ENCODE data around the gene EFCAB13. TPM values are rescaled to one million over a fixed set of nuclear protein-coding genes. Genes with fewer than 3 reads are reported as not detected.

The EFCAB13 gene
- total and polyA plus RNA-seq, 2 of the 4 experiments (the other 2 are of a cell fraction) = 0.77 to 1.4 TPM

DNA sequence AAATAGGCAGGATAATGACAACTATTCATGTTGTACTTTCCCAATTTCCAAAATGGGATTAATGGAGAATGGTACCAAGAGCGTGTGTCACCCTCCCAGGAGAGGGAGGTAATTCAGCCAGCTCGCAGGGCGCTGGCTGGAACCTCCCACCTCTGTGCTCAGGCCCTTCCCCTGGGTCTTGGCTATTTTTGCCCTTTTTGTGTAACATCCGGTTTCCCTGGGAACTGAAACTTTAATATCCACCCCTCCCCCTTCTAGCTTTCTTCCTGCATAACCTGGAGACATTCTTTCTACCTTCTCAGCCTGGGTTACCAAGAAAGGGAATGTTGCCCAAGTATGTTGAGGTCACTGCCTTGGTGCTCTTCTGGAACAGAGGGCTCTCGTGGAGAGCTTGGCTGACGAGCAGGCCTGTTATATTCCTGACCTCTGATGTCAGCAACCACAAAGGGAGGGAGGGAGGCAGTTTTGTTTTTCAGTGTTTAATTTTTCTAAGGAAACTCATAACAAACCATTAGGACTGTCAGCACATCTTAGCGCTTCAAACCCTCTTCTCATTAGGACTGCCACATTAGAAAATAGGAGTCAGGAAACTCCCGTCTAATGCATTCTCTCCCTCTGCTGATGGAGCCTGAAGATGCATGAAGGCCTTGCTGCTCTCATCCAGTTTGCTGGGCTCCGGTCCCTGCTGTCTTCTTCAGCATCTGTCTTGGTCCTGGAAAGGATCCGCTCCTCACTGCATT lies 44.5 kb upstream of the EFCAB13 start:
- Histone ChIP-seq H4K5ac (ENCODE audit: low read depth, low read length) (peak overlapping the region; percentile 95), H3K27ac (ENCODE audit: insufficient read depth, low read length) (peak overlapping the region; percentile 84), H3K27me3 (ENCODE audit: control insufficient read depth, insufficient read depth, low read length) (no peaks in the 10 kb centered on the region), H3K4ac (ENCODE audit: low read depth, low read length) (peak overlapping the region; percentile 98), H3K14ac (replicated peaks; ENCODE audit: low read depth, low read length) (peak overlapping the region; percentile 99), H3K9me1 (ENCODE audit: insufficient read depth, low read length) (peaks cover 51% of the 10 kb centered on the region), H2BK120ac (ENCODE audit: low read depth, low read length) (peak overlapping the region; percentile 99), H3K36me3 (ENCODE audit: control insufficient read depth, insufficient read depth, low read length) (peaks cover under 1% of the 10 kb centered on the region), H4K8ac (ENCODE audit: low read depth in 2 of 2, low read length in 2 of 2) (peak overlapping the region; percentile 93 to 97), H3K9me3 (ENCODE audit: control insufficient read depth, insufficient read depth, low read length) (no peaks in the 10 kb centered on the region), H4K91ac (ENCODE audit: insufficient read depth, low read depth, low read length) (peak overlapping the region; percentile 99), H2AK9ac (replicated peaks; ENCODE audit: low read depth, low read length, poor library complexity) (peak overlapping the region; percentile 90), H3K56ac (ENCODE audit: extremely low read depth, insufficient read depth, low read length) (peak overlapping the region; percentile 90), H3K18ac (ENCODE audit: low read depth, low read length) (peak overlapping the region; percentile 78), H3K79me1 (ENCODE audit: low read depth in 1 of 2, low read length in 2 of 2) (peaks cover 4 to 53% of the 10 kb centered on the region in 2 experiments; a peak in 3 of 4 replicates), H3K4me2 (ENCODE audit: low read depth, low read length) (peak overlapping the region; percentile 19; the same call in 1 of the 2 replicates), H2BK15ac (ENCODE audit: low read depth, low read length) (peak overlapping the region; percentile 98), H3K4me1 (ENCODE audit: control insufficient read depth, insufficient read depth, low read length) (peaks cover 51% of the 10 kb centered on the region), H3K23ac (ENCODE audit: low read depth, low read length) (peak overlapping the region; percentile 99), H3K4me3 (ENCODE audit: insufficient read depth, low read depth, low read length) (no peak overlapping the region), H2BK20ac (ENCODE audit: low read depth, low read length) (peak overlapping the region; percentile 95), H3K9ac (ENCODE audit: low read depth, low read length) (peak overlapping the region; percentile 39), H2AFZ (replicated peaks; ENCODE audit: low read length, poor library complexity) (peak overlapping the region; percentile 29), H2AK5ac (ENCODE audit: low read depth, low read length) (peak overlapping the region; percentile 100), H2BK5ac (ENCODE audit: low read depth, low read length, poor library complexity, severe bottlenecking) (peak overlapping the region; percentile 93), H4K20me1 (ENCODE audit: insufficient read depth, low read length) (peaks cover 6% of the 10 kb centered on the region; the same call in 1 of the 2 replicates)
- ATAC-seq (ENCODE audit: low read depth) = peak; percentile 79
- intact Hi-C loops (cut with micrococcal nuclease) = loop anchor here (1.0 to 2.0 kb wide), 3 partner anchors 26 to 49 kb away; no protein-coding TSS in a partner anchor
- in situ Hi-C loops (cut with MboI; ENCODE audit: low sequenced_read_pairs) = no loop called here
- POLR2A ChIA-PET (ENCODE audit: unreplicated experiment) = no interaction called here
- CTCF ChIA-PET = interaction anchor here (1.4 to 1.5 kb wide), 2 partner anchors 23 to 38 kb away, joined by 3 read pairs; no protein-coding TSS in a partner anchor
- dilution Hi-C loops (cut with HindIII; ENCODE audit: low sequenced_read_pairs, unreplicated experiment) = no loop called here
- peak; percentile 97 for DNase-seq
- BruUV-seq (replicated peaks) = no TSS peak
- 43% methylated on average over 3 of the region's 10 CpGs; no CpG with 5 or more reads in 1 of the 2 experiments for WGBS, 2 experiments (ENCODE audit: extremely low coverage in 2 of 2, insufficient read length in 1 of 2)
- peak; percentile 83; the same call in 1 of the 2 replicates for TF ChIP-seq CHD1 (IDR thresholded peaks at IDR 0.05; ENCODE audit: low read depth, low read length)
- TF ChIP-seq SMC3 (IDR thresholded peaks at IDR 0.05; ENCODE audit: low read depth, low read length) = no peak; the same call in 1 of the 2 replicates
- no peak for TF ChIP-seq USF2 (IDR thresholded peaks at IDR 0.05; ENCODE audit: low read depth, low read length)
- peak; percentile 21 for TF ChIP-seq RCOR1 (IDR thresholded peaks at IDR 0.05; ENCODE audit: insufficient replicate concordance, low read length)
- peak; percentile 65; the same call in 1 of the 2 replicates for TF ChIP-seq BHLHE40 (IDR thresholded peaks at IDR 0.05; ENCODE audit: low read depth, low read length)
- TF ChIP-seq MXI1 (IDR thresholded peaks at IDR 0.05; ENCODE audit: borderline replicate concordance, low read depth, low read length) = peak; percentile 15; the same call in 1 of the 2 replicates
- no peak; the same call in 1 of the 2 replicates for TF ChIP-seq POLR2A (IDR thresholded peaks at IDR 0.05; ENCODE audit: low read depth, low read length)
- no peak; the same call in 1 of the 2 replicates for TF ChIP-seq FOS (IDR thresholded peaks at IDR 0.05; ENCODE audit: low read depth, low read length)
- TF ChIP-seq, protein P1, sequence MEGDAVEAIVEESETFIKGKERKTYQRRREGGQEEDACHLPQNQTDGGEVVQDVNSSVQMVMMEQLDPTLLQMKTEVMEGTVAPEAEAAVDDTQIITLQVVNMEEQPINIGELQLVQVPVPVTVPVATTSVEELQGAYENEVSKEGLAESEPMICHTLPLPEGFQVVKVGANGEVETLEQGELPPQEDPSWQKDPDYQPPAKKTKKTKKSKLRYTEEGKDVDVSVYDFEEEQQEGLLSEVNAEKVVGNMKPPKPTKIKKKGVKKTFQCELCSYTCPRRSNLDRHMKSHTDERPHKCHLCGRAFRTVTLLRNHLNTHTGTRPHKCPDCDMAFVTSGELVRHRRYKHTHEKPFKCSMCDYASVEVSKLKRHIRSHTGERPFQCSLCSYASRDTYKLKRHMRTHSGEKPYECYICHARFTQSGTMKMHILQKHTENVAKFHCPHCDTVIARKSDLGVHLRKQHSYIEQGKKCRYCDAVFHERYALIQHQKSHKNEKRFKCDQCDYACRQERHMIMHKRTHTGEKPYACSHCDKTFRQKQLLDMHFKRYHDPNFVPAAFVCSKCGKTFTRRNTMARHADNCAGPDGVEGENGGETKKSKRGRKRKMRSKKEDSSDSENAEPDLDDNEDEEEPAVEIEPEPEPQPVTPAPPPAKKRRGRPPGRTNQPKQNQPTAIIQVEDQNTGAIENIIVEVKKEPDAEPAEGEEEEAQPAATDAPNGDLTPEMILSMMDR (conservative IDR thresholded peaks at IDR 0.05; ENCODE audit: low read depth, low read length) = peak; percentile 31; the same call in 1 of the 2 replicates
- TF ChIP-seq MAFK (IDR thresholded peaks at IDR 0.05; ENCODE audit: low read depth, low read length) = no peak; the same call in 1 of the 2 replicates
- peak; percentile 34 for TF ChIP-seq RAD21 (IDR thresholded peaks at IDR 0.05; ENCODE audit: low read length)
- no peak for TF ChIP-seq RFX5 (IDR thresholded peaks at IDR 0.05; ENCODE audit: low read depth, low read length)
- TF ChIP-seq, protein P2, sequence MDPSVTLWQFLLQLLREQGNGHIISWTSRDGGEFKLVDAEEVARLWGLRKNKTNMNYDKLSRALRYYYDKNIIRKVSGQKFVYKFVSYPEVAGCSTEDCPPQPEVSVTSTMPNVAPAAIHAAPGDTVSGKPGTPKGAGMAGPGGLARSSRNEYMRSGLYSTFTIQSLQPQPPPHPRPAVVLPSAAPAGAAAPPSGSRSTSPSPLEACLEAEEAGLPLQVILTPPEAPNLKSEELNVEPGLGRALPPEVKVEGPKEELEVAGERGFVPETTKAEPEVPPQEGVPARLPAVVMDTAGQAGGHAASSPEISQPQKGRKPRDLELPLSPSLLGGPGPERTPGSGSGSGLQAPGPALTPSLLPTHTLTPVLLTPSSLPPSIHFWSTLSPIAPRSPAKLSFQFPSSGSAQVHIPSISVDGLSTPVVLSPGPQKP (IDR thresholded peaks at IDR 0.05; ENCODE audit: borderline replicate concordance, low read depth, low read length) = no peak

All from IMR-90 (cell line).